ENCODE measurements around the gene EGLN2.
"Not testable (repeated sequence)": the region's sequence is repeated elsewhere in the genome, so short reads cannot be mapped to it uniquely, and the experiment has no call there.

- TF ChIP-seq CTCF (IDR thresholded peaks at IDR 0.05; ENCODE audit: borderline replicate concordance, extremely low read depth, low read length, poor library complexity, severe bottlenecking); EZH2 (IDR thresholded peaks at IDR 0.05; ENCODE audit: borderline replicate concordance, low read depth, low read length, severe bottlenecking): not testable (repeated sequence)
These were observed 23.9 kb downstream of the EGLN2 start for GRCh38 chr19:40822704-40823553.
